ENCODE data around the gene GAS2L1. TPM values are rescaled to one million over a fixed set of nuclear protein-coding genes. Genes with fewer than 3 reads are reported as not detected.
A peak's percentile ranks its signal among the peaks of the same experiment; 100 is the strongest.

The GAS2L1 gene
- total and polyA plus RNA-seq, 8 donors: 4.4 to 81.1 (median 27.3) TPM

- Histone ChIP-seq H3K4me1 (peaks cover 47 to 79% (median 69%) of the 10 kb centered on the region in 4 donors), H3K27ac (peak overlapping the region; percentile 10 to 91 (median 89))
These were observed 645 bp upstream of the GAS2L1 start for GRCh38 chr22:29305836-29306174.

GRCh38 chr22:29306835-29307595 lies 565 bp downstream of the GAS2L1 start:
- WGBS, 5 donors: 3 to 15% (median 8%) methylated on average over 23 to 83 of the region's 83 CpGs
- TF ChIP-seq POLR2AphosphoS5 (IDR thresholded peaks at IDR 0.05) (peak; percentile 26 to 50 (median 30)), EP300 (IDR thresholded peaks at IDR 0.05) (no peak)
- peaks cover 59 to 88% (median 78%) of the 10 kb centered on the region in 4 donors for H3K4me1 ChIP-seq
- H3K4me3 ChIP-seq: peak overlapping the region; percentile 62 to 93 (median 90)
- peak; percentile 83 to 93 for DNase-seq
- intact Hi-C loops (cut with DNase I; ENCODE audit: low total_unique reads): no loop called here
- H3K27ac ChIP-seq: peak overlapping the region; percentile 71 to 91 (median 89)
- H3K9me3 ChIP-seq: no peaks in the 10 kb centered on the region
- H3K27me3 ChIP-seq: peaks cover 0 to 7% (median 0%) of the 10 kb centered on the region in 3 donors
- H3K36me3 ChIP-seq: no peaks in the 10 kb centered on the region

More at GRCh38 chr22:29305836-29306174, 645 bp upstream of the GAS2L1 start:
- H3K9me3 ChIP-seq: no peaks in the 10 kb centered on the region
- peaks cover 0 to 7% (median 0%) of the 10 kb centered on the region in 3 donors for H3K27me3 ChIP-seq
- DNase-seq: no peak
- TF ChIP-seq POLR2AphosphoS5 (IDR thresholded peaks at IDR 0.05) (no peak), EP300 (IDR thresholded peaks at IDR 0.05) (no peak), CTCF (IDR thresholded peaks at IDR 0.05) (no peak), POLR2A (IDR thresholded peaks at IDR 0.05) (no peak)
- peak overlapping the region in 3 of 4 donors; percentile 62 to 93 (median 90) for H3K4me3 ChIP-seq
- intact Hi-C loops (cut with DNase I; ENCODE audit: low total_unique reads): no loop called here
- WGBS, 5 donors: 40 to 50% (median 44%) methylated on average over 7 of the region's 7 CpGs
- H3K36me3 ChIP-seq: peaks cover under 1 to 11% (median 8%) of the 10 kb centered on the region in 4 donors

GRCh38 chr22:29307596-29308147 lies 1.2 kb downstream of the GAS2L1 start:
- H3K27ac ChIP-seq: peak overlapping the region; percentile 71 to 91 (median 89)
- peaks cover 57 to 85% (median 73%) of the 10 kb centered on the region in 4 donors for H3K4me1 ChIP-seq
- TF ChIP-seq POLR2A (IDR thresholded peaks at IDR 0.05): no peak

GRCh38 chr22:29308148-29308790 lies 1.8 kb downstream of the GAS2L1 start:
- no peaks in the 10 kb centered on the region for H3K9me3 ChIP-seq
- peaks cover 0 to 14% (median 4%) of the 10 kb centered on the region in 3 donors for H3K27me3 ChIP-seq
- 42 to 73% (median 51%) methylated on average over 8 to 50 of the region's 50 CpGs for WGBS, 5 donors
- H3K4me3 ChIP-seq: peak overlapping the region; percentile 62 to 93 (median 90)
- no peak for DNase-seq
- H3K4me1 ChIP-seq: peaks cover 57 to 83% (median 72%) of the 10 kb centered on the region in 4 donors
- intact Hi-C loops (cut with DNase I; ENCODE audit: low total_unique reads): no loop called here
- TF ChIP-seq POLR2A (IDR thresholded peaks at IDR 0.05) (no peak), CTCF (IDR thresholded peaks at IDR 0.05) (no peak), EP300 (IDR thresholded peaks at IDR 0.05) (no peak), POLR2AphosphoS5 (IDR thresholded peaks at IDR 0.05) (no peak)
- H3K36me3 ChIP-seq: no peaks in the 10 kb centered on the region
- H3K27ac ChIP-seq: peak overlapping the region; percentile 49 to 91 (median 89)

More at GRCh38 chr22:29307596-29308147, 1.2 kb downstream of the GAS2L1 start:
- 57 to 73% (median 60%) methylated on average over 14 to 20 of the region's 20 CpGs for WGBS, 5 donors
- Histone ChIP-seq H3K9me3 (no peaks in the 10 kb centered on the region), H3K27me3 (peaks cover 0 to 8% (median 0%) of the 10 kb centered on the region in 3 donors), H3K4me3 (peak overlapping the region; percentile 62 to 93 (median 90)), H3K36me3 (no peaks in the 10 kb centered on the region)
- peak in 1 of 2 donors; percentile 45 for DNase-seq
- intact Hi-C loops (cut with DNase I; ENCODE audit: low total_unique reads): no loop called here

GRCh38 chr22:29308791-29309262 lies 2.4 kb downstream of the GAS2L1 start:
- Histone ChIP-seq H3K4me1 (peaks cover 61 to 83% (median 74%) of the 10 kb centered on the region in 4 donors), H3K36me3 (no peaks in the 10 kb centered on the region), H3K4me3 (peak overlapping the region in 3 of 4 donors; percentile 62 to 93 (median 89)), H3K9me3 (no peaks in the 10 kb centered on the region), H3K27ac (peak overlapping the region; percentile 49 to 91 (median 89)), H3K27me3 (peaks cover 0 to 19% (median 10%) of the 10 kb centered on the region in 3 donors)
- intact Hi-C loops (cut with DNase I; ENCODE audit: low total_unique reads): no loop called here
- no peak for DNase-seq
- no peak for TF ChIP-seq POLR2AphosphoS5 (IDR thresholded peaks at IDR 0.05)
- no peak for TF ChIP-seq CTCF (IDR thresholded peaks at IDR 0.05)
- no peak for TF ChIP-seq EP300 (IDR thresholded peaks at IDR 0.05)
- no peak for TF ChIP-seq POLR2A (IDR thresholded peaks at IDR 0.05)
- 23 to 45% (median 26%) methylated on average over 8 to 13 of the region's 13 CpGs for WGBS, 5 donors

Data from stomach (tissue), 9 donors.